GM12875 (cell line): Measurements from ENCODE around the gene BEX3.
"Not testable (repeated sequence)": the region's sequence is repeated elsewhere in the genome, so short reads cannot be mapped to it uniquely, and the experiment has no call there.

Experiments used
- H3K4me3 ChIP-seq: one replicate; pipeline ENCODE4 v1.5.1; 2011; ENCODE audit warnings: low read depth, low read length, control low read depth
- CTCF ChIP-seq: IDR thresholded peaks from 2 replicates; pipeline ENCODE4 v1.5.1; 2011; ENCODE audit warnings: low read depth, mild to moderate bottlenecking, control low read depth, inconsistent platforms, low read length, moderate library complexity, borderline replicate concordance; ENCODE audit not compliant: insufficient read depth

Gene BEX3

GRCh38 chrX:103376979-103377324 is 614 bp downstream of the BEX3 start:
- no peak for TF ChIP-seq CTCF
- no peak overlapping the region for H3K4me3 ChIP-seq

GRCh38 chrX:103378990-103379389 is 2.7 kb downstream of the BEX3 start:
- no peak for TF ChIP-seq CTCF
- no peak overlapping the region for H3K4me3 ChIP-seq

- H3K4me3 ChIP-seq: no peak overlapping the region
- no peak for TF ChIP-seq CTCF
Measured at GRCh38 chrX:103382877-103383276, 6.5 kb downstream of the BEX3 start.

- no peak overlapping the region for H3K4me3 ChIP-seq
- TF ChIP-seq CTCF: no peak
Measured at GRCh38 chrX:103384672-103385071, 8.3 kb downstream of the BEX3 start.

- not testable (repeated sequence) for H3K4me3 ChIP-seq
Measured at GRCh38 chrX:103385283-103385830, 9.0 kb downstream of the BEX3 start.

- H3K4me3 ChIP-seq: no peak overlapping the region
- TF ChIP-seq CTCF: no peak
Measured at GRCh38 chrX:103386332-103386731, 10.0 kb downstream of the BEX3 start.

GRCh38 chrX:103393487-103393886 is 17.1 kb downstream of the BEX3 start:
- no peak for TF ChIP-seq CTCF
- no peak overlapping the region for H3K4me3 ChIP-seq

- TF ChIP-seq CTCF: no peak
- no peak overlapping the region for H3K4me3 ChIP-seq
Measured at GRCh38 chrX:103396186-103396585, 19.8 kb downstream of the BEX3 start.
